Common myeloid progenitor, CD34-positive (primary cell): ENCODE measurements around the gene GABBR2.
"Not testable (repeated sequence)": the region's sequence is repeated elsewhere in the genome, so short reads cannot be mapped to it uniquely, and the experiment has no call there.

Source experiments
- CTCF ChIA-PET: fragments of 350-600 bp; sonication (Branson Sonifier 250); formaldehyde crosslinking; loops from one replicate; lab custom pipeline; 2021; ENCODE audit warnings: antibody characterized with exemption; lab: Charles Lee
- POLR2A ChIA-PET: fragments of 350-600 bp; sonication (Branson Sonifier 250); formaldehyde crosslinking; loops from one replicate; lab custom pipeline; 2021; ENCODE audit warnings: antibody characterized with exemption; lab: Charles Lee
- DNase-seq, 3 donors: peaks; one replicate each; pipeline versions ENCODE4 v3.0.0 to v3.0.0-alpha.2; 2013
- H3K27ac ChIP-seq, 2 experiments: 1 replicate in 1 of 2; 2 replicates in 1 of 2; pipeline ENCODE4 v1.7.0; 2013; ENCODE audit warnings: inconsistent platforms in 2 of 2, low read length in 2 of 2, mild to moderate bottlenecking in 2 of 2, low read depth in 1 of 2, moderate library complexity in 1 of 2; ENCODE audit not compliant: severe bottlenecking in 2 of 2, insufficient read depth in 1 of 2, poor library complexity in 1 of 2
- H3K27me3 ChIP-seq, 5 experiments: replicated peaks in 2 of 5; 1 replicate in 3 of 5; 2 replicates in 2 of 5; pipeline versions ENCODE4 v1.6.1 to v1.7.0; 2013; ENCODE audit warnings: low read length in 4 of 5, mild to moderate bottlenecking in 2 of 5, moderate library complexity in 2 of 5, inconsistent platforms in 1 of 5; ENCODE audit not compliant: insufficient read depth in 5 of 5, control insufficient read depth in 4 of 5
- H3K36me3 ChIP-seq, 4 experiments: 1 replicate in 2 of 4; 2 replicates in 2 of 4; pipeline versions ENCODE4 v1.6.1 to v1.7.0; 2013; ENCODE audit warnings: low read length in 3 of 4, control low read depth in 1 of 4, mild to moderate bottlenecking in 1 of 4; ENCODE audit not compliant: control insufficient read depth in 4 of 4, insufficient read depth in 4 of 4
- H3K4me1 ChIP-seq, 4 experiments: 1 replicate in 3 of 4; 2 replicates in 1 of 4; pipeline versions ENCODE4 v1.6.1 to v1.7.1; 2013; ENCODE audit warnings: low read length in 3 of 4, mild to moderate bottlenecking in 3 of 4, control low read depth in 1 of 4, inconsistent platforms in 1 of 4, moderate library complexity in 1 of 4; ENCODE audit not compliant: control insufficient read depth in 4 of 4, insufficient read depth in 4 of 4; ENCODE audit errors: control extremely low read depth in 1 of 4
- H3K4me3 ChIP-seq, 7 experiments: 1 replicate in 4 of 7; 2 replicates in 3 of 7; pipeline versions ENCODE4 v1.5.1 to v1.7.0; 2013; ENCODE audit warnings: mild to moderate bottlenecking in 7 of 7, low read length in 6 of 7, moderate library complexity in 6 of 7, inconsistent platforms in 2 of 7, low read depth in 2 of 7, control low read depth in 1 of 7; ENCODE audit not compliant: insufficient read depth in 4 of 7, control insufficient read depth in 1 of 7; ENCODE audit errors: extremely low read depth in 1 of 7
- H3K9me3 ChIP-seq, 5 experiments: 1 replicate in 4 of 5; 2 replicates in 1 of 5; pipeline versions ENCODE4 v1.6.1 to v1.7.1; 2013; ENCODE audit warnings: low read length in 4 of 5, mild to moderate bottlenecking in 2 of 5, inconsistent platforms in 1 of 5, low read depth in 1 of 5, moderate library complexity in 1 of 5; ENCODE audit not compliant: control insufficient read depth in 4 of 5, insufficient read depth in 2 of 5; ENCODE audit errors: control extremely low read depth in 1 of 5
- WGBS: methylation state at CpG from one replicate; pipeline ENCODE4 v1.1.5; 2013; ENCODE audit not compliant: insufficient coverage; 5-methylcytosine and 5-hydroxymethylcytosine counted together

GABBR2 gene

DNA sequence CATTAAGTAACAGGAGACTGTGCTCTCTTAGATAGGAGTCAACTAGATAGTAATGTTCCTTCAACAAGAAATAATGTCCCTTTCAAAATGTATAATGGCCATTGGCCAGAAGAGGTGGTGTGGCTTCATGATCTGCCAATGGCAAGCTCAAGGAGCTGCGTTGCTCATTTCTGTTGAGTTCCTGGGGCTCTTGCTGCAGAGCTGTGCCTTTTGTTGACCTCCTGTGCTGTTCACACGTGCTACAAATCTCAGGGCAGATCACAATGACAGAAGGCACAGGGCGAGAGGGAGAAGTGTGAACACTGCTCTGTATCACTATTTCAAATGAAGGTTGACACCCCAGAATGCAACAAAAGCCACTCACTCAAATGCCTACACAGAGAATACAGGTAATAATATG is 437.3 kb downstream of the GABBR2 start:
- H3K27ac ChIP-seq: no peak overlapping the region
- no peaks in the 10 kb centered on the region for H3K4me1 ChIP-seq
- H3K36me3 ChIP-seq: no peaks in the 10 kb centered on the region
- POLR2A ChIA-PET: no interaction called here
- no peak for DNase-seq
- H3K9me3 ChIP-seq: no peaks in the 10 kb centered on the region
- 85% methylated on average over 2 of the region's 3 CpGs for WGBS
- CTCF ChIA-PET: no interaction called here
- no peak overlapping the region for H3K4me3 ChIP-seq
- H3K27me3 ChIP-seq: peaks cover 0 to 7% (median 0%) of the 10 kb centered on the region in 5 experiments

DNA sequence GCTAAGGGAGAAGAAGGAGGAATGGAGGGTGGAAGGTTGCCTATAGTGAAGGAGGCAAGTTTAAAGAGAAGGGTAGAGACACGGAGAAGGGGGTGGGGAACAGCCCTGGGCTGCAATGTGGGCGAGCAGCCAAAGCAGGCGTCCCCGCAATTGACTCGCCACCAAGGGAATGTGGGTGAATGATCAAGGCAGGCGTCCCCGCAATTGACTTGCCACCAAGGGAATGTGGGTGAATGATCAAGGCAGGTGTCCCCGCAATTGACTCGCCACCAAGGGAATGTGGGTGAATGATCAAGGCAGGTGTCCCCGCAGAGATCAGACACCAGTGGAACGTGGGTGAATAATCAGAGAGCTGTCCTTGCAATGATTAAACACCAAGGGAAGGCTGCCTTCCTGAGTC is 438.5 kb downstream of the GABBR2 start:
- 75% methylated on average over 10 of the region's 11 CpGs for WGBS
- H3K4me3 ChIP-seq, CTCF ChIA-PET, H3K27ac ChIP-seq, H3K36me3 ChIP-seq, H3K4me1 ChIP-seq, H3K9me3 ChIP-seq, H3K27me3 ChIP-seq, DNase-seq: not testable (repeated sequence)
- POLR2A ChIA-PET: interaction anchor here (0.7 kb wide), 1 partner anchor 235 kb away, joined by 5 read pairs; no protein-coding TSS in a partner anchor

DNA sequence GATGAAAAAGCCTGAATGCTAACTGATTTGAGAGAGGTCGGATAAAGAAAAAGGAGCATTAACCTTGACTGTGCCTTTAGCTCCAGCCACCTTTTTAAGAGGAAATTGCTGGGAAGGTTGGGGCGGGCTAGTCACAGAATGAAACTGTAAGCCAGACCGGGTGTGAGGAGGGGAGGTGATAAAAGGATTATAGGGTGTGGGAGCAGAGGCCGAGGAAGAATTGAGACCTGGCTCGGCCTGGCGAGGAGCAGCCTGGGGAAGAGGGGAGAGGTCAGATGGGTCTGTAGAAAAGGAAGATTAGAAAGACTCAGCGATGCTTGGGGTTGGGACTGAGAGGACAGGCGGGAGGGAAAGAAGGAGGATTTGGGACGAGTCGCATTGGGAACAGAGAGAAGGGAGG is 439.1 kb downstream of the GABBR2 start:
- H3K4me1 ChIP-seq, DNase-seq, CTCF ChIA-PET, H3K4me3 ChIP-seq, H3K36me3 ChIP-seq, H3K27me3 ChIP-seq, H3K27ac ChIP-seq, H3K9me3 ChIP-seq: not testable (repeated sequence)
- POLR2A ChIA-PET: interaction anchor here (0.6 kb wide), 1 partner anchor 100 kb away, joined by 3 read pairs; no protein-coding TSS in a partner anchor
- 77% methylated on average over 8 of the region's 10 CpGs for WGBS

DNA sequence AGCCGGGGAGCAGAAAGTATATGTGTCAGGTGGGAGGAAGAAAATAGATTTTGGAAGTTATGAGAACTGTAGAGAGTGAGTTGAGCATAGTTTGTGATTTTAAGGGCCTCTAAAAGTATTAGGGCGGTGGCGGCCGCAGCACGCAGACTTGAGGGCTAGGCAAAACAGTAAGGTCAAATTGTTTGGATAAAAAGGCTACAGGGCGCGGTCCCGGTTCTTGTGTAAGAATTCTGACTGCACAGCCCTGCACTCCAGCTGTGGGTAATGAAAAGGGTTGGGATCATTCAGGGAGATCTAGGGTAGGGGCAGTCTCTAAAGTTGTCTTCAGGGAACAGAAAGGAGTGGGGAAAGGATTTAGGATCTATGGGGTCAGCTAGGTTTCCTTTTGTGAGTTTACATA is 441.2 kb downstream of the GABBR2 start:
- DNase-seq, CTCF ChIA-PET, H3K9me3 ChIP-seq, H3K27ac ChIP-seq, H3K36me3 ChIP-seq, H3K4me3 ChIP-seq, H3K4me1 ChIP-seq, H3K27me3 ChIP-seq: not testable (repeated sequence)
- WGBS: 98% methylated on average over 6 of the region's 8 CpGs
- POLR2A ChIA-PET: interaction anchor here (0.6 kb wide), 2 partner anchors 67 to 257 kb away, joined by 3 to 8 read pairs; no protein-coding TSS in a partner anchor

DNA sequence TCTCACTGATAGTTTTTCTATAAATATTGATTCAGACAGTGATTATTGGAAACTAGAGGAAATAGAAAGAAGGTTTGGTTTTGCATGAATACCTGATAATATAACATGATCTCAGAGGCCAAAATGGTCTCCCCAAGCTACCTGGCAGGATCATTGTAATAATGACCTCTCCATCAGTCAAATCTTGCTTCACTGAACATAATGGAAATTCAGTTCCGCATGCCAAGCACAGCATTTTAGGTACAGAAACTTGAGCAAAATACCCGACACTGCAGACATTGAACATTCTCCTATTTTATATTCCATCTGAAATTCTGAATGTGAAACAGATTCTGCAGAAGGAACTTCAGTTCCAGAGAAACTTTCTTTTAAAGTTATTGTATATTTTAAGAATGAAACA is 444.2 kb downstream of the GABBR2 start:
- H3K4me3 ChIP-seq: no peak overlapping the region
- no peak overlapping the region for H3K27ac ChIP-seq
- no peaks in the 10 kb centered on the region for H3K4me1 ChIP-seq
- POLR2A ChIA-PET: no interaction called here
- DNase-seq: no peak
- H3K9me3 ChIP-seq: no peaks in the 10 kb centered on the region
- H3K36me3 ChIP-seq: no peaks in the 10 kb centered on the region
- H3K27me3 ChIP-seq: no peaks in the 10 kb centered on the region
- CTCF ChIA-PET: interaction anchor here (0.6 to 4.4 kb wide), 12 partner anchors 9 to 307 kb away, joined by 3 to 52 read pairs (median 4); partner anchors contain the start of genes TBC1D2 and TRIM14
- WGBS: 92% methylated on average over 2 of the region's 2 CpGs

DNA sequence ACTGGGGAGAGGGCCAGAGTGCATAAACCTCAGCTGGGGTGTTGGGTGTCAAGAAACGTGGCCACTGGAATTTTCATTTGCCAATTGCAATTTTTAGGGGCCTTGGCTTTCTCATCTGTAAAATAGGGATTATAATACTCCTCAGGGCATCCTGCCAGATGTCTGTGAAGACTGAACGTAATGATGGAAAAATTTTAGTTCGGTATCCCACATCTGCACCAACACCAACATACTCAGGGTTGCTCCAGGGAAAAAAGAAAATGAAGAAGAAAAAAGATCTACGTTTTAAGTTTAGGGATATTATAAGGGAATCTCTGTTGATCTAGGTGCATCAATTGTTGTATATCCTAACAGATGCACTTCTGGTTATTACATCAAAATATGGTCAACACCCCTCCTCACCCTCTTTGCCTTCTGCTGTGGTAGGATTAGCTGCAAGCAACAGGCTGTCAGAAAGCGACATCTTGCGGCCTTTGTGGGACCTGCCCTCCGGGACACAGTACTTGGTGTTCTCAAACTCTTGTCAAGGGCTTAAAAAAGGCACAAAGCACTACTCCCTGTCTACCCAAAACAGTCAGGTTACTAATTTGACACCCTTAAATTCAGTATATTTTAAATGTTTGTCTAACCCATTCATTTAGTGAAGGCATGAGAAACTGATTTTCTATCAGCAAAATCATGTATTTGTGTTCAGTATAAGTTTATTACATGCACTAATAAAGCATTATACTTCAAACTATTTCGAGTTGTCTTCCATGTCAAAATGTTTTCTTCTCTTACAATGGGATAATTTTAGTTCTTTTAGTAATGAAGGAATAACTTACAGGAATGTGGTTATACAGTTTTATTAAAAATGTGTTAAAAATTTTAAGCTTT is 445.0 kb downstream of the GABBR2 start:
- CTCF ChIA-PET: interaction anchor here (0.6 to 4.4 kb wide), 13 partner anchors 8 to 306 kb away, joined by 3 to 52 read pairs (median 4); partner anchors contain the start of genes TBC1D2 and TRIM14
- Histone ChIP-seq H3K27me3 (no peaks in the 10 kb centered on the region), H3K36me3 (no peaks in the 10 kb centered on the region), H3K9me3 (no peaks in the 10 kb centered on the region), H3K27ac (no peak overlapping the region), H3K4me3 (no peak overlapping the region), H3K4me1 (no peaks in the 10 kb centered on the region)
- POLR2A ChIA-PET: no interaction called here
- WGBS: 0% methylated on average over 3 of the region's 8 CpGs
- DNase-seq: peak; percentile 77 to 92 (median 89)

DNA sequence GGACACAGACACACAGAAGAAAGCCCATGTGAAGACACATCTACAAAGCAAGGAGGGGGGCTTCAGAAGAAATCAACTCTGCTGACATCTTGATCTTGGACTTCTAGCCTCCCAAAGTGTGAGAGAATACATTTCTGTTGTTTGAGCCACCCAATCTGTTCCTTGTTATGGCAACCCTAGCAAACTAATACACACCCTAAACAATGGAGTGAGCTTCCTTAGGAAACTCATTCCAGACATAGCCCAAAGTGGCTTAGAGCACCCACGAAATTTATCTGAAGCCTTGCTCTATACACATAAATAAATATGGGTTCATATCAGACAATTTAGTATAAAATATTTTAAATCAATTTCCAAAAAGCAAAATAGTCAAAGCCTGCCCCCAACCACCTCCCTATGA is 445.7 kb downstream of the GABBR2 start:
- Histone ChIP-seq H3K27me3 (no peaks in the 10 kb centered on the region), H3K36me3 (no peaks in the 10 kb centered on the region), H3K4me3 (no peak overlapping the region), H3K9me3 (no peaks in the 10 kb centered on the region), H3K27ac (no peak overlapping the region), H3K4me1 (no peaks in the 10 kb centered on the region)
- CTCF ChIA-PET: interaction anchor here (0.8 to 4.4 kb wide), 12 partner anchors 25 to 374 kb away, joined by 3 to 52 read pairs (median 4); partner anchors contain the start of gene TRIM14
- POLR2A ChIA-PET: no interaction called here
- no peak for DNase-seq
- no CpG with 5 or more reads among the region's 1 CpG for WGBS
